SH-SY5Y (cell line): Measurements from ENCODE around the gene SLC25A48.

ENCODE experiments used
- GATA2 ChIP-seq: IDR thresholded peaks from 2 replicates; pipeline ENCODE4 v1.6.1; 2011; ENCODE audit warnings: mild to moderate bottlenecking, low read depth, low read length
- GATA3 ChIP-seq: IDR thresholded peaks from 2 replicates; pipeline ENCODE4 v1.6.1; 2011; ENCODE audit warnings: low read depth, mild to moderate bottlenecking, low read length, moderate library complexity

The SLC25A48 gene

GRCh38 chr5:135937245-135937911 is 102.9 kb downstream of the SLC25A48 start:
- TF ChIP-seq GATA3, result no peak
- TF ChIP-seq GATA2, result no peak
